ENCODE measurements around the gene SLC33A1. TPM values are rescaled to one million over a fixed set of nuclear protein-coding genes. Genes with fewer than 3 reads are reported as not detected.

SLC33A1 gene
- total and polyA plus RNA-seq, 2 of the 13 experiments (the other 11 are each of a cell fraction or from before 2014, with no cell fraction given) = 20.0 to 32.1 TPM

DNA sequence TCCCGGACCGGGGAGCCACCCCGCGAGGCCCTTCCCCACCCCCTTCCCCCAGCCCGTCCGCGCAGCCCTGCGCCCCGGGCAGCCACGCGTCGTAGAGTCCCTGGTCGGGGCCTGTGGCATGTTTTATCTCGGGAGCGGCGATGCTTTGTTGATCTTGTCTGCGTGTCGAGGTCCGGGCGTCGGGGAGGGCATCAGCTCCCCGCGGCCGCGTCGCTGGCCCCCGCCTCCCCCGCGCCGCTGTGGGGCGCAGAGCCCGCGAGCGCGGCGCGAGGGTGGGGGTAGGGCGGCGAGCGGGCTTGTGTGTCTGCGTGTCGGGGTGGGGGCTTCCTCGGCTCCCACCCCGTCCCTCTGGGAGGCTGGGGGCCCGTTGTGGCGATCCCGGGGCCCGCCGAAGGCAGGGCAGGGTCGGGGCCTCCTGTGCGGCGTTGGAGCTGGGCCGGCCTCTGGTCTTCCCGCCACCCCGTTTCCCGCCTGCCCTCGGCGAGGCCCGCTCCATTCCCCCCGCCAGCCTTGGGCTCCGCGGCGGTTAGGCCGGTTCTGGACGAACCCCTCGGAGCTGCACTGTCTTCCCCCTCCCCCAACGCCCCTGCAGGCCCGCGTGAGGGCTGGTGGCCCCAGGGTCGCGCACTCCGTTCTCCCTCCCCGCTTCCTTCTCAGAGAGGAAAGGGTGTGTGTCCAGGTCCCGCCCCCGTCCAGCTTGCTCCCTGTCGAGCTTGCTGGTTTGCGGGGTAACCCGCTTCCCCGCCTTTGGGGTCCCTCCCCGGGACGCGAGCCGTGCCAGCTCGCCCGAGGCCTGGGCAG, 16.9 kb upstream of the SLC33A1 start (continued):
- no peak for TF ChIP-seq CEBPG (CRISPR knock-in tag; IDR thresholded peaks at IDR 0.05)
- TF ChIP-seq, protein P1, sequence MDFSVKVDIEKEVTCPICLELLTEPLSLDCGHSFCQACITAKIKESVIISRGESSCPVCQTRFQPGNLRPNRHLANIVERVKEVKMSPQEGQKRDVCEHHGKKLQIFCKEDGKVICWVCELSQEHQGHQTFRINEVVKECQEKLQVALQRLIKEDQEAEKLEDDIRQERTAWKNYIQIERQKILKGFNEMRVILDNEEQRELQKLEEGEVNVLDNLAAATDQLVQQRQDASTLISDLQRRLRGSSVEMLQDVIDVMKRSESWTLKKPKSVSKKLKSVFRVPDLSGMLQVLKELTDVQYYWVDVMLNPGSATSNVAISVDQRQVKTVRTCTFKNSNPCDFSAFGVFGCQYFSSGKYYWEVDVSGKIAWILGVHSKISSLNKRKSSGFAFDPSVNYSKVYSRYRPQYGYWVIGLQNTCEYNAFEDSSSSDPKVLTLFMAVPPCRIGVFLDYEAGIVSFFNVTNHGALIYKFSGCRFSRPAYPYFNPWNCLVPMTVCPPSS (IDR thresholded peaks at IDR 0.05) = no peak
- TF ChIP-seq RFX1 (IDR thresholded peaks at IDR 0.05) = no peak
- 0 out of 2 replicates have a peak, but pooled peaks have one; percentile 38 for TF ChIP-seq ZNF563 (CRISPR knock-in tag; IDR thresholded peaks at IDR 0.05)
- no peak for TF ChIP-seq JARID2 (CRISPR knock-in tag; IDR thresholded peaks at IDR 0.05; ENCODE audit: insufficient replicate concordance)
- TF ChIP-seq NRL (CRISPR knock-in tag; IDR thresholded peaks at IDR 0.05; ENCODE audit: borderline replicate concordance) = peak; percentile 2; the same call in 1 of the 2 replicates

DNA sequence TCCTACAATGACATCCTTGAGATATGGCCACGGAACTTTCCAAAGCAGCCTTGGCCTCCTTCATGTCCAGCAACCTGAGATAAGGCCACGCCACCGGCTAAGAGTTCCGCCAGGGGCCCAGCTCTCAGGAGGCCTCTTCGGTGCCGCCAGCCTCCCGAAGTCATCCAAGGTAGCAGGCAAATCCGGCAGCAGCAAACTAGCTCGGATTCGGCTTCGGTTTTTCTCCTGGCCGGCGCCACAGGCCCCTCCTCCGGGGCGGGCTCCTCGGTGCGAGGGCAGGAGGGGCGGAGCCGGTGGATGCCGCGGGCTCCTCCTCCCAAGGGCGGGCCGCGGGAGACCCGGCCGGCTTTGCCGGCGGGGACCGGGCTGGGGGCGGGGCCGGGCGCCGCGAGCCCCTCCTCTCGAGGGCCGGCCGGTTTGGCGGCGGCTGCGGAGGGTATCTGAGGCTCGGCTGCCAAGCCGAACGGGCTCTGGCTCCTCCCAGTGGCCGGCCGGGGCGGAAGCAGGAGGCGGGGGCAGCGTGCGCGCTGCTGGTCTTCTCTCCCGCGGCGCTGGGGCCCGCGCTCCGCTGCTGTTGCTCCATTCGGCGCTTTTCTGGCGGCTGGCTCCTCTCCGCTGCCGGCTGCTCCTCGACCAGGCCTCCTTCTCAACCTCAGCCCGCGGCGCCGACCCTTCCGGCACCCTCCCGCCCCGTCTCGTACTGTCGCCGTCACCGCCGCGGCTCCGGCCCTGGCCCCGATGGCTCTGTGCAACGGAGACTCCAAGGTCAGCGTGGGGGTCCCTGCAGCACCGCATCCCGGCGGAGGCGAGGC, 16.1 kb upstream of the SLC33A1 start, which contains the start of gene GMPS:
TSS of gene GMPS (plus strand) at position 518 of the 812 bp plus-strand sequence. CDS start at position 739, 221 bp downstream.
- POLR2A ChIA-PET = interaction anchor here (0.7 to 3.3 kb wide), 8 partner anchors 8 to 155 kb away, joined by 3 to 32 read pairs (median 5); partner anchors contain the start of genes C3orf33 and SLC33A1
- FAIRE-seq = no peak
- peak; percentile 84 for DNase-seq (ENCODE audit: low spot score)
- H3K27ac ChIP-seq (ENCODE audit: extremely low read length, insufficient read depth, low read length) = peak within 1 kb of the TSS; percentile 98
- in situ Hi-C loops (cut with HindIII; ENCODE audit: extremely low pct_ligation_motif_present, low pct_unique_long_range_greater_than_20kb) (no loop called here), intact Hi-C loops (cut with micrococcal nuclease; ENCODE audit: unreplicated experiment) (loop anchor here (1.0 to 5.0 kb wide), 4 partner anchors 16 to 158 kb away; partner anchors contain the start of genes C3orf33 and SLC33A1)
- no peaks in the 10 kb centered on the region; a peak in 1 of 5 replicates for H3K27me3 ChIP-seq (ENCODE audit: control insufficient read depth in 1 of 2, insufficient read depth in 2 of 2, low read length in 2 of 2)
- H2AFZ ChIP-seq (ENCODE audit: low read length) = peak within 1 kb of the TSS; percentile 94
- H4K20me1 ChIP-seq (ENCODE audit: insufficient read depth, low read length) = peaks cover 7% of the 10 kb centered on the region; the same call in 1 of the 2 replicates
- peaks cover 51% of the 10 kb centered on the region for H3K4me1 ChIP-seq (ENCODE audit: insufficient read depth, low read length)
- H3K4me2 ChIP-seq (ENCODE audit: low read depth, low read length) = peak within 1 kb of the TSS; percentile 95
- CTCF ChIA-PET (ENCODE audit: low intra/inter-chr PET ratio, low total read pairs) = interaction anchor here (1.1 kb wide), 1 partner anchor 65 kb away, joined by 3 read pairs; the partner anchor contains the start of gene C3orf33
- 0% methylated on average over 3 of the region's 83 CpGs for WGBS (ENCODE audit: low lambda C conversion rate)
- peak; percentile 93 for ATAC-seq
- peak within 1 kb of the TSS; percentile 98 for H3K9ac ChIP-seq (ENCODE audit: insufficient read depth, low read depth, low read length)
- H3K36me3 ChIP-seq (replicated peaks in 1 of 2; ENCODE audit: control insufficient read depth in 1 of 2, insufficient read depth in 2 of 2, low read length in 2 of 2) = no peaks in the 10 kb centered on the region
- H3K9me3 ChIP-seq (ENCODE audit: low read length) = no peaks in the 10 kb centered on the region
- BruUV-seq (replicated peaks) = no TSS peak
- peak within 1 kb of the TSS; percentile 98 to 99 (median 99) for H3K4me3 ChIP-seq (replicated peaks in 1 of 3; ENCODE audit: insufficient read depth in 1 of 3, low read depth in 2 of 3, low read length in 3 of 3)
- H3K79me2 ChIP-seq (ENCODE audit: insufficient read depth, low read length) = peaks cover 46% of the 10 kb centered on the region
- TF ChIP-seq ZBTB7B (CRISPR knock-in tag; IDR thresholded peaks at IDR 0.05) (0 out of 2 replicates have a peak, but pooled peaks have one; percentile 58), ZFYVE20 (CRISPR knock-in tag; IDR thresholded peaks at IDR 0.05; ENCODE audit: borderline replicate concordance, low read depth) (no peak), HES4 (CRISPR knock-in tag; IDR thresholded peaks at IDR 0.05; ENCODE audit: borderline replicate concordance) (peak; percentile 82; the same call in 1 of the 2 replicates), ZNF44 (CRISPR knock-in tag; IDR thresholded peaks at IDR 0.05) (no peak), MED13 (CRISPR knock-in tag; IDR thresholded peaks at IDR 0.05) (0 out of 2 replicates have a peak, but pooled peaks have one; percentile 48), PRPF4 (IDR thresholded peaks at IDR 0.05; ENCODE audit: low read depth, low read length, poor library complexity, severe bottlenecking) (no peak), ZNF354B (CRISPR knock-in tag; IDR thresholded peaks at IDR 0.05) (no peak), ZNF552 (CRISPR knock-in tag; IDR thresholded peaks at IDR 0.05; ENCODE audit: borderline replicate concordance) (no peak), SOX5 (CRISPR knock-in tag; IDR thresholded peaks at IDR 0.05; ENCODE audit: borderline replicate concordance) (0 out of 2 replicates have a peak, but pooled peaks have one; percentile 7)
- TF ChIP-seq, protein P2, sequence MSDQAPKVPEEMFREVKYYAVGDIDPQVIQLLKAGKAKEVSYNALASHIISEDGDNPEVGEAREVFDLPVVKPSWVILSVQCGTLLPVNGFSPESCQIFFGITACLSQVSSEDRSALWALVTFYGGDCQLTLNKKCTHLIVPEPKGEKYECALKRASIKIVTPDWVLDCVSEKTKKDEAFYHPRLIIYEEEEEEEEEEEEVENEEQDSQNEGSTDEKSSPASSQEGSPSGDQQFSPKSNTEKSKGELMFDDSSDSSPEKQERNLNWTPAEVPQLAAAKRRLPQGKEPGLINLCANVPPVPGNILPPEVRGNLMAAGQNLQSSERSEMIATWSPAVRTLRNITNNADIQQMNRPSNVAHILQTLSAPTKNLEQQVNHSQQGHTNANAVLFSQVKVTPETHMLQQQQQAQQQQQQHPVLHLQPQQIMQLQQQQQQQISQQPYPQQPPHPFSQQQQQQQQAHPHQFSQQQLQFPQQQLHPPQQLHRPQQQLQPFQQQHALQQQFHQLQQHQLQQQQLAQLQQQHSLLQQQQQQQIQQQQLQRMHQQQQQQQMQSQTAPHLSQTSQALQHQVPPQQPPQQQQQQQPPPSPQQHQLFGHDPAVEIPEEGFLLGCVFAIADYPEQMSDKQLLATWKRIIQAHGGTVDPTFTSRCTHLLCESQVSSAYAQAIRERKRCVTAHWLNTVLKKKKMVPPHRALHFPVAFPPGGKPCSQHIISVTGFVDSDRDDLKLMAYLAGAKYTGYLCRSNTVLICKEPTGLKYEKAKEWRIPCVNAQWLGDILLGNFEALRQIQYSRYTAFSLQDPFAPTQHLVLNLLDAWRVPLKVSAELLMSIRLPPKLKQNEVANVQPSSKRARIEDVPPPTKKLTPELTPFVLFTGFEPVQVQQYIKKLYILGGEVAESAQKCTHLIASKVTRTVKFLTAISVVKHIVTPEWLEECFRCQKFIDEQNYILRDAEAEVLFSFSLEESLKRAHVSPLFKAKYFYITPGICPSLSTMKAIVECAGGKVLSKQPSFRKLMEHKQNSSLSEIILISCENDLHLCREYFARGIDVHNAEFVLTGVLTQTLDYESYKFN (CRISPR knock-in tag; conservative IDR thresholded peaks at IDR 0.05) = peak; percentile 54
